GM18520 (cell line): Measurements from ENCODE around the gene GGA3.

ENCODE experiments used
- ATAC-seq: cut with Tn5 transposase; IDR thresholded peaks from one replicate; pipeline ENCODE4 v1.9.1; 2021; ENCODE audit not compliant: unreplicated experiment

GGA3 gene

GRCh38 chr17:75246404-75246803 is 15.0 kb downstream of the GGA3 start:
- no peak for ATAC-seq

DNA sequence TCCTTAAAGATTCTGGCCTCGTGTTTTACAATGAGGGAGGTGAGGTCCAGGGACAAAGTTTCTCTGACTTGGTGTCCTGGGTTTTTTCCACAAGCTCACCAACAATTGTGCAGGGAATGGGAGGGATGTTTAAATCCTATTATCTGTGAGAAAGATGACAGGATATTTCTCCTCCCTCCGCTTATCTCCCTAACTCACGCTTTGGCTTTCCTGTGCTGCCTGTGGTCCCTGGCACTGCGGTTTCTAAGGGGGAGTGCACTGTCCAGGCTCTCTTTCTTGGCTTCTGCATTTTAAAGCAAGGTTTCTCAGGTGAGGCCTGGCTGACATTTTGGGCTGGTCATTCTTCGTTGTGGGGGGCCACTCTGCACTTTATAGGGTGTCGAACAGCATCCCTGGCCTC is 16.4 kb downstream of the GGA3 start:
- ATAC-seq: no peak

DNA sequence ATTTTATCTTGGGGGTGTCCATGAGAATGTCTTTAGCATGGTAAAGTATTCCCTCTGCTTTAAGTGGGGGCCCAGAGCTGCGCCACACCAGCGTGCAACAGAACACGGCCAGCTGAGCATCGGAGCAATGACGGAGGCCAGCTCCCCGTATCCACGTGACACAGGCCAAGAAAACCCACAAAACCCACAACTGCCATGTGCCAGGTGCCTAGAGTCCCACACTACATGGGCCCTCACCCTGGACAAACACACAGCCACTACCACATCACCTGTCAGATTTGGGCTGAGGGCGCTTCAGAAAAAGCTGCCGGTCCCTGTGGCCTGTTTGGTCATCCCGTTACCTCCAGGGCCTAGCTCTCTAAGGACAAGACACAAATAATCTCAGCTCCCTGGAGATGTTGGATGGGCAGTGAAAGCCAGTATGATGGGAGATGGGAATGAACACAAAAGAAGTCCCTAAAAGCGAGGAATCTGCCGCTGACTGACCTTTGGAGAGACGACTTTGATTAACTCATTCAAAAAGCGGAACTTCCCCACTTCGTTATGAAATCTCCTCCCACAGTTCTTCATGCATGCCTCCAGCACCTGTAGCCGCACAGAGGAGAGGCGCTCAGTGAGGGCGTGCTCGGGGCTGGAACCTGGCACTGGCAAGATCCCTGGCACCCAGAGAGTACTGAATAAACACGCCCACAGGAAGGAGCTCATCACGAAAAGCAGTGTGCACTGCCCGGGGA is 17.1 kb downstream of the GGA3 start:
- no peak for ATAC-seq

DNA sequence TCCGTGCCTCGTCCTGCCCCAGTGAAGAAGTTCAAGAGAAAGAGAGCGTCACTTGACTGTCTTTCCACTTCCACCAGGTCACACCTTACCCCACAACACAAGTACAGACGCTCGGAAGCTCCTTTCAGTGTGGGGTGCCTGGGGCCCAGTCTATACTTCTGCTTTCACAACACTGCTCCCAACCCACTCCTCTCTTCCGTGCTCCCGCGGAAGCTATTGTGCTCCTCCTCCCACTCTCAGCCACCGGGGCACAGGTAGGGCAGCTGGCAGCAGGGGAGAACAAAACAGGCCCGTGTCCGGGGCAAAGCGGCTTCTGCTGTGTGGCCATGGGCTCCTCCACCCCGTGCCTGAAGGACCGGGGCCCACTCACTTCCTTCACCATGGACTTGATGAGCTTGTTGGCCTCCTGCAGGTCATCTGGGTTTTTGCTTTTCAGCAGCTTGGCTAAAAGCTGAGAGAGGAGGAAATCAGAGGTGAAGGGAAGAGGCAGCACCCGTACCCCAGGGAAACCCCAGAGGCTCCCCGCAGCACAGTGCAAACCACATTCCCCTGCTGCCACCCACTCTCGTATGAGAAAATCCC is 18.9 kb downstream of the GGA3 start:
- no peak for ATAC-seq

- ATAC-seq: no peak
These were observed 19.4 kb downstream of the GGA3 start for GRCh38 chr17:75241996-75242460.

- no peak for ATAC-seq
These were observed 19.9 kb downstream of the GGA3 start for GRCh38 chr17:75241502-75241901.

- ATAC-seq: no peak
These were observed 20.3 kb downstream of the GGA3 start for GRCh38 chr17:75241143-75241430.

DNA sequence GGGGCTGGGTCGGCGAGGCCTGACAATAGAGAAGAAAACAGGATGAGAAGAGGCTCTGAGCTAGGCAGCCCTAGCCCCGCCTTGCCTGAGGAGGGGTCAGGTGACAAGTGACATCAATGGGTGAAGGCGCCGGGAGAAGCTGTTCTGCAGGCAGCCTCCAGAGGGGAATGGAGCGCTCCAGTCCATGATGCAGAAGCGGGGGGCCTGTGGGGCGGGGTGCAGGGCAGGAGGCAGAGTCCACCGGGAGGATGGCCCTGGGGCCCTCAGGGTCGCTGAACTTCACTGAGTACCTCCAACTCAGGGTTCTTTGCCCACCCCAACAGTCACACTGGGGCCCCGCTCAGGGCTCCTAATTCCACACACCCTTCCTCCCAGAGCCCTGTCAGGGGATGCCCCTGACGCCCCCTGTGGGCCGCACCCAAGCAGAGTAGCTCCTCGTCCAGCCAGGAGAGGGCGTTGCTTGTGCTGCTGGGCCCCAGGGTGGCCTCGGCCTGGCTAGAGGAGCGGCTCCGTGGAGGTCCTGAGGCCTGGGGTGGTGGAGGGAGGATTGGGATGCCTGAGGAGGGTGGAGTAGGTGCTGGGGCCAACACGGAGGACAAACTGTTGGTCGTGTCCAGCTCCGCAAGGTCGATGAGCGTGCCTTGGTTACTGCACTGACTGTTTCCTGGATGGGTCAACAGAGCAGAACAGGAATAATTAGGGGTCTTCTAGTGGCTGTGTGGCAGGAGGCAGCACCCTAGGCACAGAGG is 20.8 kb downstream of the GGA3 start:
- ATAC-seq: no peak

DNA sequence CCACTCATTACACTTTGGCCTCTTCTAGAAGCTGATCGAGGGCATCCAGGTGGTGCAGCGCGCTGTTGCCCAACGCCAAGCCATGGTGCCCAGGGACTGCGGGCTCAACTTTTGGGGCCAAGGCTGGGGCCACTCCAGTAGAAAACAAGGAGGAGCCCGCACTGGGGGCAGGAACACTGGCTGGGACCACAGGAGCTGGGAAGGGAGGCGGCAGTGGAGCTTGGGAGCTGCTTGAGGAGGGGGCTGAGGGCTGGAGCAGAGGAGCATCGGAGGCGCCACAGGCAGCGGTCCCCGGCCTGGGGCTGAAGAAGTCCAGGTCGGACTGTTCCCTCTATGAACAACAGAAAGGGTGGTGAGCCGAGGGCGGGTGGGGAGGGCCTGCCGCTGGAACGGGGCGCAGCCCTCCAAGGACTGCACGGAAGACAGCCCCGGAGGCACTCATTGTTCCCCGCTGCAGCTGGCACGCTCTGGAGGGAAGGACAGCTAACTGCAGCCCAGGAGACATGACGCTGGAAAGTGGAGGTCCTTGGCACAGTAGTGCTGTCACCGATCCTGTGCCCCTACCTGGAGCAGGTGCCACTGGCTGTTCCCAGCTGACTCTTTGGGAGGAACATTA is 21.5 kb downstream of the GGA3 start:
- no peak for ATAC-seq

DNA sequence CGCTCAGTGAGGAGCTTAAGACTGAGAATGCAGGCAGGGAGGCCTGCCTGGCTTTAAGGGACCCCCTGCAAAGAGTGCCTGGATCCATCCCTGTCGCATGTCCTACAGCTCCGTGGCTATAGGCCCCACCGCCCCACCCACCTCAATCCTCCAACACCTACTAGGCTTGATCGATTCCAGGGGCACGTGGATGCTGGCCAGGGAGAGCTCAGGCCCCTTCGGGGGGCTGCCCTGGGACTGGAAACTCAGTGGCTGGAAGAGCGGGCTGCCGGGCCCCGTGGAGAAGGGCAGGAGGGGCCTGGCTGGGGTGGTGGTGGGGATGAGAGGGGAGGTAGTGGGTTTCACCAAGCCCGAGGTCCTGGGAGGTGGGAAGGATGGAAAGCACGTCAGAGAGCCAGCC is 22.2 kb downstream of the GGA3 start:
- ATAC-seq: no peak

DNA sequence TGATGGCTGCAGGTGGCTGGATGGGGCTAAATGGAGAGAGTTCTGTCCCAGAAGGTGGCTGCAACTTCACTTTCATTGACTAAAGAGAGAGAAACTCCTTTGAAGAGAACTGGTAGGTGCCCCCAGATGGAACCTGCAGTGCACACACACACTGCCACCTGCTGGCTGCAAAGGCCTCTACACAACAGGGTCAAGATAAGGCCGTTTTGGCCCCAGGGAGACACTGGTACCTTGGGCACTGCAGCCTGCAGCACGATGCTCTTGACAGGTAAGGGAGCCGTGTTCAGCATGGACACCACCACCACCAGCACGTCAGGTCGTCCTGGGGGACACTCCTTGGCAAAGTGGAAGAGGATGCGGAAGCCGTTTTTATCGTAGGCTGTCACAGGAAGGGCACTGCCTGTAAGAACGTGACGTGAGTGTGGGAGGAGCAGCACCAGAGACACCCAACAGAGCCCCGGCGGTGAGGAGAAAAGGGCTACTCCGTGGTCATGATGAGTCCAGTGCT is 22.7 kb downstream of the GGA3 start:
- ATAC-seq: no peak

DNA sequence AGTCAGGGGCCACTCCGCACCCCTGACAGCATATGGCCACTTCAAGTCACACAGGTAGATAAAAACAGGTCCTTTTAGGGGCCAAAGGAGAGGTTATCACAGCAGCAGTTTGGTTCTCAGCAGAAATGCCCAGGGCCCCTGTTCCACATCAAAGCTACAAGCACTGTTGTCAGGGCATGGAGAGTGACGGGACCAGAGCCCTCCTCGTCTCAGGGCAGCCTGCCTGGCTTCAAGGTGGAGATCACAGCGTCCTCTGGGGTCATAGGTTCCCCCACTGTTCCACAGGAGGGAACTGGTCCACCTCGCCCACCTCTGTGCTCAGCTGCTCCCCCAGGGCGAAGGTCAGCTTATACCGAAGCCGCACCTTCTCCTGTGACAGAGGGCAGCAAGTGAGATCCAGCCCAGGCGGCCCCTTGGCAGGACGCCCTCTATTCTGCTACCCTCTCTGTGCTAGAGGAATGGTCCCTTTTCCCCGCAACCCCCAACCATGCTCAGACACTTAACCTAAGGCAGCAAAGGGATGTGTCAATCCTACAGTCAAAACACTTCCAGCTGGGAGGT is 23.3 kb downstream of the GGA3 start:
- no peak for ATAC-seq

DNA sequence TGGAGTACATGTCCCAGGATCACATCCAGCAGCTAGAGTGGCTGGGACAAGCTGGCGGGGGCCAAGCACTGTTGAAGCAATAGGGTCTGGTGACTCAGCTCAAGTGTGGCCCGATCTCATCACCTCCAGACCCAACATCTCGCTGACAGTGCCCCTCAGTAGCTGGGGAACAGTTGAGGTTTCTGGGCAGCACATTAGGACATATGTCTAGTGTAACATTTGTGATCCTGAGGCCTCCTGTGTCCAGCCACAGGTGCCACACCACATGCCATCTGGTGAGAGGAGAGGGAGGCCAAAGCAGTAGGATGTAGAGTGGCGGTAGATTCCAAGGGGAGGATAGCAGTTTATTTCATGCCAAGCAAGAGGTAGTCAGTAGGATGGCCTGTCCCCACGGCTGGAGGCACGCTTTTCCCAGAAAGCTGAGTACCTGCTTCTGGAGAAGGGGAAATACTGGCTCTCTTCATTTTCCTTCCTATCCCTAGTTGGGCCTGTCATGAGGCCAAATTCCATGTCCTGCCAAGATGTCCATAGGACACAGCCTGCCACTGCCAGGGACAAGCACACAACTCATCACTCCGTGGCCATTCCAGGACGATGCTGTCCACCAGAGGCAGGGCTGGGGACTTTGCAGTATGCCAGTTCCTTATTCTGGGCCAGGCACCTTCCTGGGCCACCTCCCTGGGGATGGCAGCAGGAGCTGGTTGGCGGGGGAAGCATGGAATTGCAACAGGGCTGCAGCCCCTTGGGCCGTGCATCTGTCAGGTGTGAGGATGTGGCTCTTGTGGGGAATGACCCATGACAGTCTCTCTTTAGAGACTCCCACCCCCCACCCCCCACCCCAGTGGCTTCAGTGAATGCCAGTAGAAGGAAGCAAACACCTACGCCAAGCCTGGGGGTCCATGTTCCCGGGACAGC is 24.0 kb downstream of the GGA3 start:
- ATAC-seq: no peak

DNA sequence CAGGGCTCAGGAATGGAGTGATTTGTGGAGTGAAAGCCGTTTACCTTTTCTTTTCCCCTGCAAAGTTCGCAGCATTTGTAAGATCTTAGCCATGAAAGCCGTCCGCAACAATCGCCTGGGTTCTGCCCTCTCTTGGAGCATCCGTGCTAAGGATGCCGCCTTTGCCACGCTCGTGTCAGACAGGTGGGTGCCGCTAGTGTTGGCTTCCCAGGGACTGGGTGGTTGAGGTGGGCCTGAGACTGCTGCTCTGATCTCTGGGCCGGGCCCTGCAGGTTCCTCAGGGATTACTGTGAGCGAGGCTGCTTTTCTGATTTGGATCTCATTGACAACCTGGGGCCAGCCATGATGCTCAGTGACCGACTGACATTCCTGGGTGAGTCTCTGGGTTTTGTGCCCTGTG is 28.6 kb downstream of the GGA3 start:
- no peak for ATAC-seq

- ATAC-seq: no peak
These were observed 29.5 kb downstream of the GGA3 start for GRCh38 chr17:75231741-75232464.

DNA sequence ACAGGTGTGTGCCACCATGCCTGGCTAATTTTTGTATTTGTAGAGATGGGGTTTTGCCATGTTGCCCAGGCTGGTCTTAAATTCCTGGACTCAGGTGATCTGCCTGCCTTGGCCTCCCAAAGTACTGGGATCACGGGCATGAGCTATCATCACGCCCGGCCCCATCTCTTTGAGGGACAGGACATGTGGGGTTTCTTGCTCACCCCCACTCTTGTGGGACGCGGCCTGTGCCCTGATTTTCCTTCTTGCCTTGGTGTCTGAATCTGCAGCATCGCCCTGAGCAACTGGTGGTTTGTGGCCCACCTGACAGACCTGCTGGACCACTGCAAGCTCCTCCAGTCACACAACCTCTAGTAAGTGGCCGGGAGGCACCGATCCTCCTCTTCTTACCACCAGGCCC is 30.3 kb downstream of the GGA3 start:
- no peak for ATAC-seq

GRCh38 chr17:75228847-75229246 is 32.6 kb downstream of the GGA3 start:
- ATAC-seq: no peak

- ATAC-seq: no peak
These were observed 33.1 kb downstream of the GGA3 start for GRCh38 chr17:75228305-75228704.

DNA sequence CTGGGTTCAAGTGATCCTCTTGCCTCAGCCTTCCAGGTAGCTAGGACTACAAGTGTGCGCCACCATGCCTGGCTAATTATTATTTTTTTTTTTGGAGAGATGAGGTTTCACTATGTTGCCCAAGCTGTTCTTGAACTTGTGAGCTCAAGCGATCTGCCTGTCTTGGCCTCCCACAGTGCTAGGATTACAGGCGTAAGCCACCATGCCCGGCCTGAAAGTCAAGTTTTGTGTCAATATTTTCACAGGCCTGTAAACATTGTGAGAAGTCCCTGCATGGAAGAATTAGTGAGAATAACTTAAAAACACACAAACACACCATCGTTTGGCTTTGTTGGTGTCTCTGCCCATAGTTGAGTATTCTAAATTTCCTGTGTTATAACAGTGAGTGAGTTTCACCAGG is 33.7 kb downstream of the GGA3 start:
- ATAC-seq: no peak

DNA sequence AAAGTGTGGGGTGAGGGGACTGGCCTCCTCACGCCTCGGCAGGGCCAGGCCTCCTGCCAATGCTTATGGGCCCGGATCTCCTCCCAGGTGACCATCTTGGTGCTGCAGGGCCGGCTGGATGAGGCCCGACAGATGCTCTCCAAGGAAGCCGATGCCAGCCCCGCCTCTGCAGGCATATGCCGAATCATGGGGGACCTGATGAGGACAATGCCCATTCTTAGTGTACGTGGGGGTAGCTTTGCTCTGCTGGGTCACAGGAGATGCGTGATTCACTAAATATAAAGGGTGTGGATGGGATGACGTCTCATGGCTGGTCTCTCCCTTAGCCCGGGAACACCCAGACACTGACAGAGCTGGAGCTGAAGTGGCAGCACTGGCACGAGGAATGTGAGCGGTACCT is 36.4 kb downstream of the GGA3 start:
- no peak for ATAC-seq
